ENCODE data around the gene CORO6. TPM values are rescaled to one million over a fixed set of nuclear protein-coding genes. Genes with fewer than 3 reads are reported as not detected.
A peak's percentile ranks its signal among the peaks of the same experiment; 100 is the strongest.

CORO6 gene
- polyA plus RNA-seq, 3 donors, result 1.7 to 3.2 (median 2.2) TPM

DNA sequence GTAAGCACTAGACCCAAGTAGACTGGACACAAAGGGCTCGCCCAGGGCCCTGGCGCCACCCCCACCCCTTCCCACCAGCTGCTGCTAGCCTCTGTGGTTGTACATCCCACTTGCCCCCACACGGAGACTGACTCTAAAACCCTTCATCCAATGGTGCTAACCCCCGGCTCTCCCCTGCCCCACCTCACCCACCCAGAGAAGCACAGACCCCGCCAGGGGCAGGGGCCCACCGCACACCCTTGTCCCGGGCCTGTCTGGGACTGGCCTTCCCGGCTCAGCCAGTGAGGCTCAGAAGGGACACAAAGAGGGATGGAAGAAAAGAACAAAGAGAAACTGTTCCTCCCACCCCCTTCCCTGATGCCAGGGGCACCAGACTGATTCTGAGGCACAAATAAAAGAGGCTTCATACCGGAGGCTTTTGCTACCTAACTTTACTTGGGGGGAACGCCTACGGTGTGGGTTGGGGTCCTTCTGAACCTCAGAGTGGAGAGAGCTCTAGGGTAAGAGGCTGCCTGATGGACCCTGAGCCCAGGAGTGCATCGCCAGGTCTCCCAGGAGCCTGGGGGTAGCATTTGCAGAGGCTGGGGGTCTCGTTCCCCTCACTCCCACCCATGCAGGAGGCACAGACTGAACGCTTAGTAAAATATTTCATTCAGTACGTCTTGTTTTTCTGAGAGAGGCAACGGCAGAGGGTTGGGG is 8.2 kb downstream of the CORO6 start:
- DNase-seq (ENCODE audit: low read depth in 3 of 3, low spot score in 2 of 3), result no peak

DNA sequence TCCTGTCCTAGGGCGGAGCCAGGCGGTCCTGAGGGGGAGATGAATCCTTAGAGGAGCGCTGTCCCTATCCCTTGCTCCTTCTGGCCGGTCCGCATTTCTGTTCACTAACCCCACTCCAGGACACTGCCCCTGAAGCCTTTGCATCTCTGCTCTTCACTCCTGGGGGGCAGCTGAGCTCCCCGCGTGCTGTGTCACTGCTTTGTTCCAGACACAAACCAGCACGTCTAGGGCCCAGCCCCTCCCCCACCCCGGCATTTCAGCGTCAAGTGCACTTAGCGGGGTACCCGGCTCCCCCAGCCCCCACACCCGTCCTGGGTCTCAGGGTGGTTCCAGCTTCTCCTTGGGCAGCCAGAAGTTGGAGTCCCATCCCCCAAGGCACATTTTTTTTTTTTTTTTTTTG is 8.9 kb downstream of the CORO6 start:
- DNase-seq (ENCODE audit: low read depth in 3 of 3, low spot score in 2 of 3), result no peak

DNA sequence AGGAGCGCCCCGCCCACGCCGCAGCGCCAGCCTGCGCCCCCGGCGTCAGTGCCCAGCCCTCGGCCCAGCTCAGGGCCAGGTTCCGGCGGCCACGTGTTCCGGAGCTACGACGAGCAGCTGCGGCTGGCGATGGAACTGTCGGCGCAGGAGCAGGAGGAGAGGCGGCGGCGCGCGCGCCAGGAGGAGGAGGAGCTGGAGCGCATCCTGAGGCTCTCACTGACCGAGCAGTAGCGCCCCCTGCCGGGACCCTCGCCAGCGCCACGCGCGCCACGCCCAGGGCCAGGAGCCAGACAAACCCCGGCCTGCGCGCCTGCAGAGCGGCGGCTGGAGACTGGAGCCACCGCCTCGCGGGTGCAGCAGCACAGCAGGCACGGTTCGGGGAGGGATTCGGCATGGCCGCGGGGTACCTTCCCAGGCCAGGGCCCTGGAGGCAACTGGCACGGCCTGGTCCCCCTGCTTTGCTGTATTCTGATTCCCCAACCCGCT is 9.3 kb downstream of the CORO6 start:
- peak in 2 of 3 donors; percentile 83 to 84 for DNase-seq (ENCODE audit: low read depth in 3 of 3, low spot score in 2 of 3)

DNA sequence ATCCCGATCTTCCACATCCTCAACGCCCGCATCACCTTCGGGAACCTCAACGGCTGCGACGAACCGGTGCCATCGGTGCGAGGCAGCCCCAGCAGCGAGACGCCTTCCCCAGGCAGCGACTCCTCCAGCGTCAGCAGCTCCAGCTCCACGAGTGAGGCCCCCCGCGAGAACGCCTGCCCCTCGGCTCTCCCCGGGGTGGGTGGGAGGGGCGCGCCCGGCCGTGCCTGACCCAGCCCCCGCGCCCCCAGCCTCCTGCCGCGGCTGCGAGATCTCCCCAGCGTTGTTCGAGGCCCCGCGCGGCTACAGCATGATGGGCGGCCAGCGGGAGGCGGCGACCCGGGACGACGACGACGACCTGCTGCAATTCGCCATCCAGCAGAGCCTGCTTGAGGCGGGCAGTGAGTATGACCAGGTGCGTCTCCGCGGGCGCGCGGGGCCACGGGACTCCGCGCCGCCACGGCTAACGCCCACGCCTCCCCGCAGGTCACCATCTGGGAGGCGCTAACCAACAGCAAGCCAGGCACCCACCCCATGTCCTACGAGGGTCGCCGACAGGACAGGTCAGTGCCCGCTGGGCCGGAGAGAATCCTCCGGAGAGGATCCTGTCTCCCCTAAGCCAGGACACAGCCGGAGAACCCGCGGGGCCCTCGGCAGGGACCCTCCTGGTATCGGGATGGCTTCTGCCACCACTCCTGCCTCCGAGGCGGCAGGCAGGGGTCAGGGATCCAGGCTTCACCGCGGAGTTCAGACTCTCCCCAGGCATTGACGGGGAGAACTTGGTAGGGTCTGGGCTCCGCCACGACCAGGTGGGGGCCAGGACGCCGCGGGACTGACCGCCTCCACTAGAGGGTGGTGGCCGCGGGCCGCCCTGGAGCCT is 10.1 kb downstream of the CORO6 start:
- DNase-seq (ENCODE audit: low read depth in 3 of 3, low spot score in 2 of 3), result no peak

DNA sequence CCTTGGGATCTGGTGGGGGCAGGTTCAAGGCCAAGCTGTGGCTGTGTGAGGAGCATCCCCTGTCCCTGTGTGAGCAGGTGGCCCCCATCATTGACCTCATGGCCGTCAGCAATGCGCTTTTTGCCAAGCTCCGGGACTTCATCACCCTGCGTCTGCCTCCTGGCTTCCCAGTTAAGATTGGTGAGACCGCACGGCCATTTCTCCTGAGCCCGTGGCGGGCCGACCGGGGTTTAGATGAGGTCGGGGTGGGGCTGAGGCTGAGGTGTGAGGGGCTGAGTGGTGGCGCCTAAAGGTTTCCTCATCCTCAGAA is 10.7 kb downstream of the CORO6 start:
- DNase-seq (ENCODE audit: low read depth in 3 of 3, low spot score in 2 of 3), result no peak

DNA sequence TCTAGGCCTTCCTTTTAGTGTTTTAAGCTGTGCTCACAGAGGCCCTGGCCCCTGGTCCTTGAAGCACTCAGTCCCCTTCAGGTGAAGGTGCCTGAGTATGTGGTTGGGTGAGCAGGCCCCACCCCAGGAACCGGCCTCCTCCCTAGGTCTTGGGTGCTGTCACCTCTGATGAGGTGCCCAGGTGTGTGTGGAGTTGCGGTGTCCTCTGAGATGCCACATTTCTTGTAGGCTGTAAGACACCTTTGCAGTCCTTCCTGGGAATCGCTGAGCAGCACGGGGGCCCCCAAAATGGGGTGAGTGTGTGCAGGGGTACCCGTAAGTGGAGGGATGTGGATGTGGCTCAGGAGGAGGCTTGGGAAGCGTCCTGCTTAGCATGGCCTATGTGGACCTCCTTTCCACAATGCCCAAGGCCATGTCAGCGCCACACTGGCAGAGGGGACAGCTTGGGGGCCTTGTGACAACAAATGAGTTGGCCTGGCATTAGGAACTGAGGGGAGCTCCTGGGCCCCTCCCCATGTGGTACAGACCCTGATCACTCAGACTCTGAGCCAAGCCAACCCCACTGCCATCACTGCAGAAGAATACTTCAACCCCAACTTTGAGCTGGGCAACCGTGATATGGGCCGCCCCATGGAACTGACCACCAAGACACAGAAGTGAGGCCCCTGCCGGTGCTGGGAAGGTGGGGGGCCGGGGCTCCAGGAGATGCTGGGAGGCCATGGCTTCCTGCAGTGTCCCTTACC is 11.2 kb downstream of the CORO6 start:
- DNase-seq (ENCODE audit: low read depth in 3 of 3, low spot score in 2 of 3), result no peak

DNA sequence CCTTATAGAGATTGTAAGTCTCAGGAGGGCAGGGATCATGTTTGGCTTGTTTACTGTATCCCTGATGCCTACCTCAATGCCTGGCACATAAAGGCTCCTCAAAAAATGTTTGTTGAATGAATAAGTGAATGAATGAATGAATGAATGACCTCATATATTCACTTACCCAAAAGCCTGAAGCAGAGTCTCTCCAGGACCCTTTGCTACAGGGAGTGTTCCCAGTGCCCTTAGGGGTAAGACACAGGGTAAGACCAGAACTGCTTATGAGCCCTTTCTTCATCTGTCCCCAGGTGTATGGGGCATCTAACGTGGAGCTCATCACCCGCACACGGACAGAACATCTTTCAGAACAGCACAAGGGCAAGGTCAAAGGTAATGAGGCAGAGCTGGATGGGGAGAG is 12.3 kb downstream of the CORO6 start:
- no peak for DNase-seq (ENCODE audit: low read depth in 3 of 3, low spot score in 2 of 3)

DNA sequence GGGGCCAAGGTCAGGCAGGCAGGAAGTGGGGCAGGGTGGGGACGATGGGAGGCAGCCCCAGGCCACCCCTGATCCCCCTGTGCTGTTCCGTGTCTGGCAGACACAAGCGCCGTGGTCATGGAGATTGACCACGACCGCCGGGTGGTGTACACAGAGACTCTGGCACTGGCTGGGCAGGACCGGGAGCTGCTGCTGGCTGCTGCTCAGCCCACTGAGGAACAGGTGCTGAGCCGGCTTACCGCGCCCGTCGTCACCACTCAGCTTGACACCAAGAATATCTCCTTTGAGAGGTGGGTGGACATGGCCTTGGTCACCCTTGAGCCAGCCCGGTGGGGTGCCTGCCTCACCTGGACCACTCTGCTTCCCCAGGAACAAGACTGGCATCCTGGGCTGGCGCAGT is 13.7 kb downstream of the CORO6 start:
- no peak for DNase-seq (ENCODE audit: low read depth in 3 of 3, low spot score in 2 of 3)

DNA sequence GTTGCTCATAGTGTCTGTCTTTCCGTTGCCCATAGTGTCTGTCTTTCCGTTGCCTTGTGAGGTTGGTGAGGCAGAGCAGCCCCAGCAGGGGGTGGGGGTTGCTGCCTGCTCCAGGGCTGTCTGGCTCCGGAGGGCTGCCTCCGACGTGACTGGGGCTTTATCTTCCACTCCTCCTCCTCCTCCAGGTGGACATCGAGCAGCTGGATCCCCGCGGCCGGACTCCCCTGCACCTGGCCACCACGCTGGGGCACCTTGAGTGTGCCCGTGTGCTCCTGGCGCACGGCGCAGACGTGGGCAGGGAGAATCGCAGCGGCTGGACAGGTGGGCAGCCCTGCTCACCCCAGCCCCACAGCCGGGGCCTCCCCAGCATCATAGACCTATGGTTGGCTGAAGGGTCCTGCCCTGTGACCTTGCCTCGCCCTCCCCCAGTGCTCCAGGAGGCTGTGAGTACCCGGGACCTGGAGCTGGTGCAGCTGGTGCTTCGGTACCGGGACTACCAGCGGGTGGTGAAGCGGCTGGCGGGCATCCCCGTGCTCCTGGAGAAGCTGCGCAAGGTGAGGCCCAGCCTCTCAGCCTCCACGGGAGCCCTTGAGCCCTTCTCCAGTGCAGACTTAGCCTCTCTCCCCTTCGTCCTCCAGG is 15.0 kb downstream of the CORO6 start:
- no peak for DNase-seq (ENCODE audit: low read depth in 3 of 3, low spot score in 2 of 3)

DNA sequence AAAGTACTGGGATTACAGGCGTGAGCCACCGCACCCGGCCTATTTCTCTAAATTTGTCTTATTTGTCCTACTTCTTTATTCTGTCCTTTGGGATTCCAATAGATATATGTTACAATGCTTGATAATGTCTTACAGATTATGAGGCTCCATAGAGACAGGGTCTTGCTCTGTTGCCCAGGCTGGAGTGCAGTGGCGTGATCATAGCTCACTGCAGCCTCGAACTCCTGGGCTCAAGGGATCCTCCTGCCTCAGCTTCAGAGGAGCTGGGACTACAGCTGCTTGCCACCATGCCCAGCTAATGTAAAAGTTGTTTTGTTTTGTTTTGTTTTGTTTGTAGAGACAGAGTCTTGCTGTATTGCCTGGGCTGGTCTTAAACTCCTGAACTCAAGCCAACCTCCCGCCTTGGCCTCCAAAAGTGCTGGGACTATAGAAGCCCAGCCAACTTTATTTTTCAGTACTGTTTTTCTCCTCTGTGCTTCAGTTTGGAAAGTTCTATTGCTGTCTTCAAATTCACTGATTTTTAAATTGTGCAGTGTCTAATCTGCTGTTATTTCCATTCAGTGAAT is 19.5 kb downstream of the CORO6 start:
- DNase-seq (ENCODE audit: low read depth in 3 of 3, low spot score in 2 of 3), result no peak

DNA sequence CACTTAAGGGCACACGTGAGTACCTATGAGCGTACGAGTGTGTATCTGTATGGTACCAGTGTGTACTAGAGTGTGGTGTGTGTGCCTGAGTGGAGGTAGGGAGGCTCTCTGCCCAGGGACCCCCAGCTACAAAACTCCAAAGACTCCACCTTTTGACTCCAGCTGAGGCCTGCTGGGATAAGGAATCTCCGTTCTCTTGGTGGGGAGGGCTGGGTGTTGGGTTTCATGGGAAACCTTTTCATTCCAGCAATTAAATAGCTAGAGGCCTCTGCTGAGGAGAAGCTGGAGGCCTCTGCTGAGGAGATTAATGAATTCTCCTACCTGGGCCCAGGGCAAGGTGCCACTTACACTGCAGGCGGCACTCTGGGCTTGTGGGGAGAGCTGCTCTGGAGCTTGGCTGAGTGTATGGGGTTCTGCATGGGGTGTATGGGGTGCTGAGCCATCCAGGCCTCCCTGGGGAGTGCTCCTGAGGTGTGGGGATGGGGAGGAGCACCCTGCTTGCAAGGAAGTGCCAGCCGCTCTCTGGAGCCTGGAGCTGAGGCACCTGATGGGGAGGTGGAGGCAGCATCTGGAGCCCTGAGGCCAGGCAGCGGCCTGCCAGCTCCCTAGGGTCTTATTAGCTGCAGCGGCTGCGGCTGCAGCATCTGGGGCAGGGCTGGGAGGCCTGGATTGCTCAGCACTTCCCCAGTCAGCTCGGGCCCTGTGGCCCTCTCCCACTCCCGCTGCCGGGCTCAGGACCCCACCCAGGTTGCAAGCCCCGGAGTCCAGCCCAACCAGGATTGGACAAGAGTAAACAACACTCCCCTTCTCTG is 25.1 kb downstream of the CORO6 start:
- DNase-seq (ENCODE audit: low read depth in 3 of 3, low spot score in 2 of 3), result no peak

DNA sequence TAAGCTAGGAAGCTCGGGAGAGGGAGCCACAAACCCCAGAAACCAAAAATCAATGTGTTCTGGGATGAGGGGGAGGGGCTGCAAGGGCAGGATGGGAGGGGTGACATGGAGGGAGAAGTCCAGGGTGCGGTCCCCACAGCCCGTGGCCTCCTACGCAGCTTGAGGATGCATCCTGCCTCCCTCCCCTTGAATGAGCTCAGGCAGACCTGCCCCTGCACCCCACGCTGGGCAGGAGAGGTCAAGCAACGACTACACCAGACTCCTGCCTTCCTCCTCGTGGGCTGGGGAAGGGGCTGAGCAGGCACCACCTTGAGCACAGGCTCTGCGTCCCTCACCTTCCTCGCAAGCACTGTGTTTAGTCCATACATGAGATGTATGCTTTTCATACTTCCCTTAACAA is 25.9 kb downstream of the CORO6 start:
- DNase-seq (ENCODE audit: low read depth in 3 of 3, low spot score in 2 of 3), result no peak

DNA sequence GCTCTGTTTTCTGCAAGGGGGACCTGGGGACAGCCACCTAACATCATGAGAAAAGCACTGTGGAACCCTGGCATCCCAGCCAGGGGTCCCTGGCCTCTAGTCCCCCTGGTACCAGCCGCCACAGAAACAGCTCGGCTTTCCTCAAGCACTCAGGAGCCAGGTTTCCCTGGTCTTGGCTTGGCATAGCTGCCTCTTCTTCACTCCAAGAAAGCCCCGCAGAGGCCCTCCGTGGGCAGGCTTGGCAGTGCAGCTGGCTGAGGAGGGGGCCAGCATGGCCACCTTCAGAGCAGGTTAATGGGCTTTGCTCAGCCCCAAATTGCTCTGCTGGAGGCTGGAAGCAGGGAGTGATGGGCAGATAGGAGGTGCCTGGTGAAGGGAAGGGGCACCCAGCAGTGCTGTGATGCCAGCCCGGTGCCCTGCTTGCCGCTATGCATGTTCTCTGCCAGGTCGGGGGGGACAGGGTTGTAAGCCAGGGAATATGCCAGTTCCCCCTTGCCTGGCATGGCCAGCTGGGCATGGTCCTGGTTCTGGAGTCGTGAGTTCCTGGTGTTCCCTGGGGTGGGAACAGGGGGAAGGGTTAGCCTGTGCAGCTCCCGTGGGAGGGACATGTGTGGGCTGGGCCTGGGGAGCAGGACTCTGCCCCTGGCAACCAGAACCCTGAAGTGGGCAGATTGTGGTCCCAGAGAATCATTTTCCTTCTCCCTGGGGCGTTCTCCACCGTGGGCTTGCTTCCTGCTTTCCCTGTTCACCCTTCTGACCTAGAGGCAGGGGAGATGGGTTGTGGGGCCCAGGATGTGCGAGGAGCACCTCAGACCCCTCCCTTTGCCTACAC is 26.6 kb downstream of the CORO6 start:
- DNase-seq (ENCODE audit: low read depth in 3 of 3, low spot score in 2 of 3), result no peak

DNA sequence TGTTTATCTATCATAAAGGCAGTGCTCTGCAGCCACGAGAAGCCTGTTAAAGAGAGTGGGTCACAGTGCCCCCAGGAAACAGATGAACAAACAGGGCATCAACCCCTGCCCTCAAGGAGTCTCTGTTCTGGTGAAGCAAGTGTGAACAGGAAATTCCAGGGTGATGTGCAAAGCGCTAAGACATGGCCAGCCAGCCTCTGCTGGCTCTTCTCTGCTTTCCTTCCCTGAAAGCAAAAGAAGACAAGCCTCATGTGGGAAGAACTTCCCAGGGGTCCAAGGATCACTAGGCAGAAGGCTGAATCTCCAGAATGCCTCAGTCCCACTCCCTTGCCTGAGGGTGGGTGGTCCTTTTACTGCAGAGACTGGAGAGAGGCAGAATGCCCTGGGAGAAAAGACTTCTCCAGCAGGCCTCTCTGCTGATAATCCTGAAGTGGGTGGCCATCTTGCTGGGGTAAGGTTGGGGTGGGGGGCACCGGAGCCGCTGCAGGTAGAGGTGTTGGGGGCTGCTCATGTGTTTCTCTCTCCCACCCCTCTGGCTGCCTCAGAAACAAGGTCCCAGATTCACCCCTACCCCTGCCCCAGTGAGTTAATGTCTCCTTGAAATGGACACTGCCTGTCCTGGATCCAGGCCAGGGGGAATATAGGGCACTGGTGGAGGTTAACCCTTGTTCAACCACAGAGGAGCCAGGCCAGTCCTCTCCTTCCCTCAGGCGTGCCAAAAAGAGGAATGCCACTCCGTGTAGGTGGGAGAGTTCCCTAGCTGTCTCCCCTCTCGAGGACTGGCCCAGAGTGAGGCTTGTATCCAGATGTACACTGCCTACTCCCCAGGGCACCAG is 27.4 kb downstream of the CORO6 start:
- no peak for DNase-seq (ENCODE audit: low read depth in 3 of 3, low spot score in 2 of 3)

DNA sequence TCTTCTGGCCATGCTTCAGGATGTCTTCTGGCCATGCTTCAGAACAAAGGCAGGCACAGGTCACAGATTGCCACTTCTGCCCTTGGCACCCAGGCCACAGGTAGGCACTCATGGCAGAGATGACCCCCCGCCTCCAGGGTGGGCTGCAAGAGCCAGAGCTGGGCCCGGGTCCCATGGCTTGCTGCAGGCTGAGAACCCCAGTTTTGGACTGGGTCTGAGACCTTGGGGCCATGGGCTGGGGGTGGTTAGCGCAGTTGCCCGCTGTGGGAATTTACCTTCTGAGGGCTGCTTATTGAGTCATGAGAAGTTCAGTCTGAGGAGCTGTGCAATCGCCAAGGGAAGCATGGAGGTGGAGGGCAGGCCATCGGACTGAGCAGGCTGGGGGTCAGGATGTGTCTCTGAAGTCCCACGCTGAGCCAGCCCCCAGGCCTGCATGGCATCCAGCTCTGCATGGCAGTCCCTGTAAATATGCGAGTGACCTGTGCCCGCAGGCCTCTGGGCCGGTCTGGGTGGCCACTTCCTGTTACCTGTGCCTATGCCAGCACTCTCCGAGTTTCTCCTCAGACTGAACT is 28.1 kb downstream of the CORO6 start:
- no peak for DNase-seq (ENCODE audit: low read depth in 3 of 3, low spot score in 2 of 3)

DNA sequence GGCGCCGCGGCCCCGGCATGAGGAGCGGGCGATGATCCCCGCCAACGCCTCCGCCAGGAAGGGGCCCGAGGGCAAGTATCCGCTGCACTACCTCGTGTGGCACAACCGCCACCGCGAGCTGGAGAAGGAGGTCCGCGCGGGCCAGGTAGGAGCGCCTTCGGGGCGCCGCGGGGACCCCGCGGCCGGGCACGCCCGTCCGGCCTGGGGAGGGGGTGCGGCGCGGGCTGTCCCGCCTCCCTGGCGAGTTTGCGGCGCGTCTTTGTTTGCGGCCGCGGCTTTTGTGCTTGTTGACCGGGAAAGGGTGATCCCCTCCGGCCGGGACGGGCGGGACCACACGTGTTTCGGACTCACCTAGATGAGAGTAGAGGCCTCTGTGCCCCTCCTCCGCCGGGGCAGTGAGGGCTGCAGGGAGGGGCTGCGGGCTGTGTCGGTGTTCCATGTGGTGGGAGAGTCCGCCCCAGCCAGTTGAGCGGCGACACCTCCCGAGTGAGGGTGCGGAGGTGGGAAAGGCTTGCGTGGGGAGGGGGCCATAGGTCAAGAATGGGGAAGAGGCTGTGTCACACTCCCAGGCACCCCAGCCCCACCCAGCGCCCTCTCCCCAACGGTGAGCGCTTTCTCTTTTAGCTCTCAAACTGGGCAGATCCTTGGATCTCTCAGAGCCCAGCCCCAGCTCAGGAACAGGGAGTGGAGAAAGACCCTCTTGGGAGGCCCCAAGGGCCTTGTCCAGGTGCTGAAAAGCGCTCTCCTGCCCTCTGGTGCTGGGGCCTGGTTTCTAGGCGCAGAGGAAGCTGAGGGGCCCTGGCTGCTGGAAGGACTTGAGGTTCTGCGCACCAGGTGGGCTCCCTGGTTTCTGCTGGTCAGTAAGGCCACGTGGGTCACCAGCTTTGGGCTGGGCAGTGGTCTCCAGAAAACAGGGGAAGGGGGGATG is 28.9 kb downstream of the CORO6 start:
- DNase-seq (ENCODE audit: low read depth in 3 of 3, low spot score in 2 of 3), result no peak
